ENCODE measurements around the gene SIPA1. TPM values are rescaled to one million over a fixed set of nuclear protein-coding genes. Genes with fewer than 3 reads are reported as not detected.

SIPA1 gene
- total RNA-seq, 1 experiment from 2014 or later: 30.0 TPM

DNA sequence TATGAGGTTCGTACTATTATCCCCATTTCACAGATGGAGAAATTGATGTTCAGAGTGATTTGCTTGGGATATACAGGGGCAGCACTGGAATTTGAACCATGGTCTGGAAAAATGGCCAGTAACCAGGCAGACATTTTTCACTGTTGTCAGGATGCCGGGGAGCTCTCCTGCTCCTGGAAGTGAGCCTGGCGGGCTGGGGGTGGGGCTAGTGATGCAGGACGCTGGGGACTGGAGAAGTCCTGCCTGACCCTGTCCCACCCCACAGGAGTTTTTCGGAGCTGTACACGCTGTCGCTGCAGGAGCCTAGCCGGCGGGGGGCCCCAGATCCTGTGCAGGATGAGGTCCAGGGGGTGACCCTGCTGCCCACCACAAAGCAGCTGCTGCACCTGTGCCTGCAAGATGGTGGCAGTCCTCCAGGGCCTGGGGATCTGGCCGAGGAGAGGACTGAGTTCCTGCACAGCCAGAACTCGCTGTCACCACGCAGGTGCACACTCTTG lies 11.1 kb downstream of the SIPA1 start:
- H3K27me3 ChIP-seq (replicated peaks; ENCODE audit: insufficient read depth, low read depth, low read length, poor library complexity): no peaks in the 10 kb centered on the region
- ChIA-PET CTCF (no interaction called here), POLR2A (ENCODE audit: low non-redundant PET) (no interaction called here)

DNA sequence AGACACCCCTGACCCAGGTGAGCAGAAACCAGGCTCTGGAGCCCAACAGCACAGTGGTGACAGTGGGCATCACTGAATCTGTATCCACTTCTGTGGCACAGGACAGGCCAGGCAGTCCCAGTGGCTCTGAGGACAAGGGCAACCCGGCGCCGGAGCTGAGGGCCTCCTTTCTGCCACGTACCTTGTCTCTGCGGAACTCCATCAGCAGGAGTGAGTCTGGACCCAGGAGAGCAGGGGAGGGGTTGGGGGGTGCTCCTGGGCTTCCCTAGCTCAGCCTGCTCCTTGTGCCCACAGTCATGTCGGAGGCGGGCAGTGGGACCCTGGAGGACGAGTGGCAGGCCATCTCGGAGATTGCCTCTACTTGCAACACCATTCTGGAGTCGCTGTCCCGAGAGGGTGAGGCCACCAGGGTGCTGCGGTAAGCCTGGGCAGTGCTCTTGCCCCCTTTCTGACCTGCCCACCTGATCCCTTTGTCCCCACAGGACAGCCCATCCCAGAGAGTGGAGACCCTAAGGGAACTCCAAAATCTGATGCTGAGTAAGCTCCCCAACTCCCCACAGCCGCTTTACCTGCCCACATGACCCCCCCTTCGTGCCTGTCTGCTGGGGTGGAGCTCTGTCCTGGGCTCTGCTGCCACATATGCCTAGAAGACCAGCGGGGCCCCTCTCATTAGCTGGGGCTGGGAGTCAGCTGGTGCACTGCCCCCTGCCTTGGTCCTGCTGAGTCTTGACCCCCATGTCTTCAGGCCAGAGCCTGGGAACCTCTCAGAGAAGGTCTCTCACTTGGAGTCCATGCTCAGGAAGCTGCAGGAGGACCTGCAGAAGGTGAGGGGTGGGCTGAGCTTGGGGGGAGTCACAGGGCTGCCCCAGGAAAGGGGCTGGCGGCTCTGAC lies 12.0 kb downstream of the SIPA1 start:
- H3K4me3 ChIP-seq (ENCODE audit: low read depth, low read length, poor library complexity, severe bottlenecking): no peak overlapping the region
- H3K4me1 ChIP-seq (ENCODE audit: insufficient read depth, low read length, poor library complexity, severe bottlenecking): peaks cover 11% of the 10 kb centered on the region
- H3K27me3 ChIP-seq (replicated peaks; ENCODE audit: insufficient read depth, low read depth, low read length, poor library complexity): no peaks in the 10 kb centered on the region
- no peaks in the 10 kb centered on the region for H3K9me3 ChIP-seq (ENCODE audit: low read depth, low read length, poor library complexity, severe bottlenecking)
- H3K36me3 ChIP-seq (ENCODE audit: insufficient read depth, low read length, poor library complexity, severe bottlenecking): peaks cover 10% of the 10 kb centered on the region
- H3K27ac ChIP-seq (ENCODE audit: low read depth, low read length, poor library complexity, severe bottlenecking): no peak overlapping the region
- intact Hi-C loops (cut with micrococcal nuclease; ENCODE audit: unreplicated experiment): no loop called here
- TF ChIP-seq, protein P1, sequence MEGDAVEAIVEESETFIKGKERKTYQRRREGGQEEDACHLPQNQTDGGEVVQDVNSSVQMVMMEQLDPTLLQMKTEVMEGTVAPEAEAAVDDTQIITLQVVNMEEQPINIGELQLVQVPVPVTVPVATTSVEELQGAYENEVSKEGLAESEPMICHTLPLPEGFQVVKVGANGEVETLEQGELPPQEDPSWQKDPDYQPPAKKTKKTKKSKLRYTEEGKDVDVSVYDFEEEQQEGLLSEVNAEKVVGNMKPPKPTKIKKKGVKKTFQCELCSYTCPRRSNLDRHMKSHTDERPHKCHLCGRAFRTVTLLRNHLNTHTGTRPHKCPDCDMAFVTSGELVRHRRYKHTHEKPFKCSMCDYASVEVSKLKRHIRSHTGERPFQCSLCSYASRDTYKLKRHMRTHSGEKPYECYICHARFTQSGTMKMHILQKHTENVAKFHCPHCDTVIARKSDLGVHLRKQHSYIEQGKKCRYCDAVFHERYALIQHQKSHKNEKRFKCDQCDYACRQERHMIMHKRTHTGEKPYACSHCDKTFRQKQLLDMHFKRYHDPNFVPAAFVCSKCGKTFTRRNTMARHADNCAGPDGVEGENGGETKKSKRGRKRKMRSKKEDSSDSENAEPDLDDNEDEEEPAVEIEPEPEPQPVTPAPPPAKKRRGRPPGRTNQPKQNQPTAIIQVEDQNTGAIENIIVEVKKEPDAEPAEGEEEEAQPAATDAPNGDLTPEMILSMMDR (conservative IDR thresholded peaks at IDR 0.05; ENCODE audit: low read depth, low read length): no peak
- no peak for TF ChIP-seq EZH2 (IDR thresholded peaks at IDR 0.05; ENCODE audit: borderline replicate concordance, low read depth, low read length, poor library complexity, severe bottlenecking)
- ChIA-PET CTCF (no interaction called here), POLR2A (ENCODE audit: low non-redundant PET) (no interaction called here)
- no TSS peak for BruUV-seq (replicated peaks)
- no peak for DNase-seq (ENCODE audit: low spot score)

More for the DNA sequence above, 11.1 kb downstream of the SIPA1 start:
- TF ChIP-seq, protein P1 (conservative IDR thresholded peaks at IDR 0.05; ENCODE audit: low read depth, low read length): no peak
- TF ChIP-seq EZH2 (IDR thresholded peaks at IDR 0.05; ENCODE audit: borderline replicate concordance, low read depth, low read length, poor library complexity, severe bottlenecking): no peak
- Histone ChIP-seq H3K36me3 (ENCODE audit: insufficient read depth, low read length, poor library complexity, severe bottlenecking) (peaks cover 2% of the 10 kb centered on the region), H3K4me1 (ENCODE audit: insufficient read depth, low read length, poor library complexity, severe bottlenecking) (peaks cover 11% of the 10 kb centered on the region), H3K4me3 (ENCODE audit: low read depth, low read length, poor library complexity, severe bottlenecking) (no peak overlapping the region), H3K27ac (ENCODE audit: low read depth, low read length, poor library complexity, severe bottlenecking) (no peak overlapping the region), H3K9me3 (ENCODE audit: low read depth, low read length, poor library complexity, severe bottlenecking) (no peaks in the 10 kb centered on the region)
- intact Hi-C loops (cut with micrococcal nuclease; ENCODE audit: unreplicated experiment): no loop called here
- BruUV-seq (replicated peaks): no TSS peak
- no peak for DNase-seq (ENCODE audit: low spot score)

DNA sequence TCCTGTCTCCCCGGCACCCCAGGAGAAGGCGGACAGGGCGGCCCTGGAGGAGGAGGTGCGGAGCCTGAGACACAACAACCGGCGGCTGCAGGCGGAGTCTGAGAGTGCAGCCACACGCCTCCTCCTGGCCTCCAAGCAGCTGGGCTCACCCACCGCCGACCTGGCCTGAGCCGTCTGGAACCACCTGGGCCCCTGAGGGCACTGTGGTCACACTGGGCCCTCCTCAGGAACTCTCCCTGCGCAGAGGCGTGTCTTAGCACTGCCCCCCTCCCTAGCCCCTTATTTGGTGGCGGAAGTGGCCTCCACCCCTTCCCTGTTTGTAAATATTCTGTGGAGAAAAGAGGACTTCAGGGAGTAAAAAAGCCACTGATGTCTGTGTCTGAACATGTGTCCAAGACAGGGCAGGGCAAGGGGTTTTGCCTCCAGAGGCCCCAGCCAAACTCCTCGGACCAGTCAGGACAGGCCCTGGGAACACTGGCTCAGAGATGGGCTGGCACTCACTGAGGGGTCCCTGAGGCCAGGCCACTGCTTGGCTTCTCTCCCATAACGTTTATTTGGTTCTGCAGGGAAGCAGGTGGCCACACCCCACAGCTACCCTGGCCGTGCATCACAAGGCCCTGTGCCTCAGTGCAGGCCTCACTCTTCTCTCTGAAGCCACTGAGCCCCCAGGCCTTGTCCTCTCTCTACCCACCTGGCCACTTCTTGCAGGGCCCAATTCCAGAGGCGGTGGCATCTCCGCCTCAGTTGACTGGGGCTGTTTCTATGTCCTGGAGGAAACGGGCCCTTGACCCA lies 12.8 kb downstream of the SIPA1 start:
- Histone ChIP-seq H3K27me3 (replicated peaks; ENCODE audit: insufficient read depth, low read depth, low read length, poor library complexity) (no peaks in the 10 kb centered on the region), H3K27ac (ENCODE audit: low read depth, low read length, poor library complexity, severe bottlenecking) (no peak overlapping the region), H3K36me3 (ENCODE audit: insufficient read depth, low read length, poor library complexity, severe bottlenecking) (peaks cover 19% of the 10 kb centered on the region), H3K4me3 (ENCODE audit: low read depth, low read length, poor library complexity, severe bottlenecking) (no peak overlapping the region), H3K4me1 (ENCODE audit: insufficient read depth, low read length, poor library complexity, severe bottlenecking) (peaks cover 11% of the 10 kb centered on the region), H3K9me3 (ENCODE audit: low read depth, low read length, poor library complexity, severe bottlenecking) (no peaks in the 10 kb centered on the region)
- intact Hi-C loops (cut with micrococcal nuclease; ENCODE audit: unreplicated experiment): no loop called here
- ChIA-PET POLR2A (ENCODE audit: low non-redundant PET) (no interaction called here), CTCF (no interaction called here)
- DNase-seq (ENCODE audit: low spot score): no peak
- BruUV-seq (replicated peaks): no TSS peak
- TF ChIP-seq, protein P1 (conservative IDR thresholded peaks at IDR 0.05; ENCODE audit: low read depth, low read length): no peak
- TF ChIP-seq EZH2 (IDR thresholded peaks at IDR 0.05; ENCODE audit: borderline replicate concordance, low read depth, low read length, poor library complexity, severe bottlenecking): no peak
